Pancreas (tissue), 10 donors: ENCODE results near the gene TLE4. TPM values are rescaled to one million over a fixed set of nuclear protein-coding genes. Genes with fewer than 3 reads are reported as not detected.

Experiments used
- ATAC-seq, 4 donors: fragments of 200-7000 bp; cut with Tn5 transposase; one replicate each; pipeline versions ENCODE4 v1.8.0 to v1.9.1; 2020; ENCODE audit warnings: mild to moderate bottlenecking in 4 of 4, moderate library complexity in 4 of 4
- DNase-seq, 6 donors: peaks; one replicate each; pipeline ENCODE4 v3.0.0-alpha.2; 2020
- FAIRE-seq: peaks from 2 replicates; lab custom pipeline; 2012; peaks lifted over from hg19 to GRCh38; lab: Jason Lieb, UNC
- H3K27ac ChIP-seq, 4 donors: fragments of 200-600 bp; sonication (generic); 1 replicate in 3 of 4; 2 replicates in 1 of 4; pipeline versions ENCODE4 v1.5.0 to v1.8.0; 2020
- H3K27me3 ChIP-seq, 4 donors: fragments of 200-600 bp; one replicate each; pipeline ENCODE4 v1.8.0; 2021
- H3K36me3 ChIP-seq, 3 donors: fragments of 200-600 bp; sonication (generic) in 1 of 3; one replicate each; pipeline versions ENCODE4 v1.5.0 to v1.8.0; 2020 to 2021
- H3K4me1 ChIP-seq, 3 donors: fragments of 200-600 bp; one replicate each; pipeline ENCODE4 v1.8.0; 2021
- H3K4me3 ChIP-seq, 4 donors: fragments of 200-600 bp; sonication (generic) in 2 of 4; one replicate each; pipeline versions ENCODE4 v1.5.0 to v1.8.0; 2020 to 2021
- H3K9me3 ChIP-seq, 4 donors: fragments of 200-600 bp; one replicate each; pipeline ENCODE4 v1.8.0; 2021
- WGBS, 2 donors: extraction: QIAGEN DNeasy Blood & Tissue Kit; methylation state at CpG; one replicate each; pipeline ENCODE4 v1.1.7; 2013; 5-methylcytosine and 5-hydroxymethylcytosine counted together
- intact Hi-C, 3 donors: fragments of 100-400 bp; cut with DNase I; formaldehyde crosslinking; loops; one replicate each; pipeline versions ENCODE4 v1.11.1 to v1.14.2; 2022
- polyA plus RNA-seq, 2 donors: library from polyadenylated mRNA; stranded (reverse); fragments of 200-250 nt; gene quantifications; one replicate each; pipeline ENCODE4 v1.2.3, GENCODE V29; 2013
- total RNA-seq, 6 donors: library from RNA; stranded (reverse); fragmentation: NEBNext Ultra II Directional in 4 of 6; extraction: Animal tissue kit (Norgen Biotek cat#: 25700) in 4 of 6; gene quantifications; one replicate each; pipeline versions ENCODE4 v1.2.1 to v1.2.4, GENCODE V29; 2021 to 2023
- TF ChIP-seq, protein P1 (sequence below), 4 donors: fragments of 200-600 bp; sonication (generic) in 3 of 4; IDR thresholded peaks; one replicate each; pipeline versions ENCODE4 v1.5.0 to v1.8.0; 2021; ENCODE audit warnings: antibody characterized with exemption in 4 of 4
- donor health status: healthy with polysubstance abuse.
- donor health status: DM: no; HTN: no; CAD: no; lungs with moderate emphysema.
- donor health status: DM: no; HTN: no; CAD: no.
- donor health status: control.
- donor health status: control.
- donor health status: Bipolar disorder and iron deficiency.
- donor health status: DM: yes; HTN: yes; CAD: no.
- donor health status: DM: no; HTN: no; CAD: no.
- donor health status: DM: no; HTN: no; CAD: no.
- donor health status: DM: yes; HTN: yes; CAD: no.

The TLE4 gene
- total and polyA plus RNA-seq, 8 donors = 2.8 to 19.0 (median 9.7) TPM

GRCh38 chr9:79555474-79556089, 16.2 kb upstream of the TLE4 start:
- Histone ChIP-seq H3K4me3 (no peak overlapping the region), H3K27me3 (no peaks in the 10 kb centered on the region), H3K4me1 (no peaks in the 10 kb centered on the region), H3K9me3 (no peaks in the 10 kb centered on the region), H3K27ac (no peak overlapping the region), H3K36me3 (no peaks in the 10 kb centered on the region)
- FAIRE-seq (no peak), ATAC-seq (no peak), DNase-seq (no peak)
- 79 to 89% methylated on average over 5 of the region's 5 CpGs for WGBS, 2 donors
- intact Hi-C loops = no loop called here
- TF ChIP-seq, protein P1, sequence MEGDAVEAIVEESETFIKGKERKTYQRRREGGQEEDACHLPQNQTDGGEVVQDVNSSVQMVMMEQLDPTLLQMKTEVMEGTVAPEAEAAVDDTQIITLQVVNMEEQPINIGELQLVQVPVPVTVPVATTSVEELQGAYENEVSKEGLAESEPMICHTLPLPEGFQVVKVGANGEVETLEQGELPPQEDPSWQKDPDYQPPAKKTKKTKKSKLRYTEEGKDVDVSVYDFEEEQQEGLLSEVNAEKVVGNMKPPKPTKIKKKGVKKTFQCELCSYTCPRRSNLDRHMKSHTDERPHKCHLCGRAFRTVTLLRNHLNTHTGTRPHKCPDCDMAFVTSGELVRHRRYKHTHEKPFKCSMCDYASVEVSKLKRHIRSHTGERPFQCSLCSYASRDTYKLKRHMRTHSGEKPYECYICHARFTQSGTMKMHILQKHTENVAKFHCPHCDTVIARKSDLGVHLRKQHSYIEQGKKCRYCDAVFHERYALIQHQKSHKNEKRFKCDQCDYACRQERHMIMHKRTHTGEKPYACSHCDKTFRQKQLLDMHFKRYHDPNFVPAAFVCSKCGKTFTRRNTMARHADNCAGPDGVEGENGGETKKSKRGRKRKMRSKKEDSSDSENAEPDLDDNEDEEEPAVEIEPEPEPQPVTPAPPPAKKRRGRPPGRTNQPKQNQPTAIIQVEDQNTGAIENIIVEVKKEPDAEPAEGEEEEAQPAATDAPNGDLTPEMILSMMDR (IDR thresholded peaks at IDR 0.05) = no peak

- Histone ChIP-seq H3K9me3 (no peaks in the 10 kb centered on the region), H3K27me3 (peaks cover 0 to 5% (median 0%) of the 10 kb centered on the region in 4 donors), H3K4me1 (no peaks in the 10 kb centered on the region), H3K4me3 (no peak overlapping the region), H3K36me3 (no peaks in the 10 kb centered on the region), H3K27ac (no peak overlapping the region)
- TF ChIP-seq, protein P1 (IDR thresholded peaks at IDR 0.05) = no peak
- ATAC-seq (no peak), FAIRE-seq (no peak), DNase-seq (no peak)
- intact Hi-C loops = no loop called here
- WGBS, 2 donors = 29 to 37% methylated on average over 3 of the region's 3 CpGs
Observed at GRCh38 chr9:79559495-79560181, 12.1 kb upstream of the TLE4 start.

- 93 to 96% methylated on average over 5 of the region's 5 CpGs for WGBS, 2 donors
- H3K27me3 ChIP-seq = peaks cover 0 to 5% (median 0%) of the 10 kb centered on the region in 4 donors
- no peak overlapping the region for H3K4me3 ChIP-seq
- no peaks in the 10 kb centered on the region for H3K9me3 ChIP-seq
- no peak overlapping the region for H3K27ac ChIP-seq
- DNase-seq (no peak), FAIRE-seq (no peak), ATAC-seq (no peak)
- H3K4me1 ChIP-seq = no peaks in the 10 kb centered on the region
- intact Hi-C loops = no loop called here
- no peaks in the 10 kb centered on the region for H3K36me3 ChIP-seq
- TF ChIP-seq, protein P1 (IDR thresholded peaks at IDR 0.05) = no peak
Observed at GRCh38 chr9:79562749-79563386, 8.9 kb upstream of the TLE4 start.

GRCh38 chr9:79564105-79564504, 7.7 kb upstream of the TLE4 start:
- Histone ChIP-seq H3K4me1 (no peaks in the 10 kb centered on the region), H3K27me3 (peaks cover 0 to 5% (median 0%) of the 10 kb centered on the region in 4 donors), H3K9me3 (no peaks in the 10 kb centered on the region), H3K4me3 (no peak overlapping the region), H3K36me3 (no peaks in the 10 kb centered on the region), H3K27ac (no peak overlapping the region)
- FAIRE-seq = no peak
- WGBS, 2 donors = 92% methylated on average over 2 of the region's 2 CpGs
- no peak for DNase-seq
- TF ChIP-seq, protein P1 (IDR thresholded peaks at IDR 0.05) = no peak
- intact Hi-C loops = no loop called here
- ATAC-seq = no peak
